Measurements from ENCODE around the gene THAP11. TPM values are rescaled to one million over a fixed set of nuclear protein-coding genes. Genes with fewer than 3 reads are reported as not detected.

Gene THAP11
- total RNA-seq, 2 experiments from 2014 or later: 19.9 to 20.6 TPM

GRCh38 chr16:67892899-67893742 lies 51.0 kb downstream of the THAP11 start, which contains the start of gene PSKH1:
PSKH1 (plus strand) TSS chr16:67893254; CDS start chr16:67908750, 15,496 bp downstream.
- Mint-ChIP-seq H3K4me1 (ENCODE audit: low read depth) (peaks cover 39% of the 10 kb centered on the region), H3K9me3 (no peaks in the 10 kb centered on the region), H3K4me3 (peak within 1 kb of the TSS; percentile 79), H3K27ac (peak within 1 kb of the TSS; percentile 82), H3K36me3 (ENCODE audit: low read depth) (no peaks in the 10 kb centered on the region), H3K27me3 (ENCODE audit: low read depth) (no peaks in the 10 kb centered on the region)
- CTCF ChIA-PET: interaction anchor here (0.5 to 1.8 kb wide), 8 partner anchors 9 to 155 kb away, joined by 3 to 9 read pairs (median 4); partner anchors contain the start of gene NRN1L
- intact Hi-C loops (cut with micrococcal nuclease): loop anchor here (1.0 to 5.0 kb wide), 6 partner anchors 42 to 581 kb away; partner anchors contain the start of genes ACD, CTCF, NUTF2 and PARD6A
- DNase-seq: peak; percentile 98

Other genes starting within 250 kb of the THAP11 start
- gene CARMIL2, start 197.2 kb upstream of the THAP11 start, total RNA-seq: 100 to 1,000 TPM; 123 to 130 TPM
- 10 to 100 TPM; 49.2 to 54.9 TPM for gene ACD, start 182.1 kb upstream of the THAP11 start, total RNA-seq
- gene PARD6A, start 181.4 kb upstream of the THAP11 start, total RNA-seq: 1 to 10 TPM; 7.3 to 8.4 TPM
- gene ENKD1, start 175.6 kb upstream of the THAP11 start, total RNA-seq: 1 to 10 TPM; 6.7 to 7.3 TPM
- gene C16orf86, start 175.5 kb upstream of the THAP11 start, total RNA-seq: 1 to 10 TPM; 3.2 to 3.6 TPM
- 1 to 10 TPM; 7.3 to 8.2 TPM for gene GFOD2, start 123.0 kb upstream of the THAP11 start, total RNA-seq
- gene RANBP10, start 35.8 kb upstream of the THAP11 start, total RNA-seq: 10 to 100 TPM; 12.4 to 16.1 TPM
- under 1 TPM; 0.35 to 0.50 TPM for gene TSNAXIP1, start 35.4 kb upstream of the THAP11 start, total RNA-seq
- 100 to 1,000 TPM; 165 to 171 TPM for gene NUTF2, start 4.6 kb downstream of the THAP11 start, total RNA-seq
- 10 to 100 TPM; 43.7 to 45.8 TPM for gene CENPT, start 5.4 kb downstream of the THAP11 start, total RNA-seq
- gene EDC4, start 30.7 kb downstream of the THAP11 start, total RNA-seq: 10 to 100 TPM; 72.2 to 78.7 TPM
- not detected for gene NRN1L, start 42.6 kb downstream of the THAP11 start, total RNA-seq
- gene PSKH1, start 50.9 kb downstream of the THAP11 start, total RNA-seq: 1 to 10 TPM; 7.1 to 8.0 TPM
- 1 to 10 TPM; 1.5 to 1.8 TPM for gene CTRL, start 89.5 kb downstream of the THAP11 start, total RNA-seq
- 100 to 1,000 TPM; 138 to 147 TPM for gene PSMB10, start 94.5 kb downstream of the THAP11 start, total RNA-seq
- gene LCAT, start 101.8 kb downstream of the THAP11 start, total RNA-seq: 10 to 100 TPM in 1 of 2 experiments, 1 to 10 TPM in 1; 9.1 to 10.0 TPM
- 10 to 100 TPM; 24.3 to 28.9 TPM for gene SLC12A4, start 126.3 kb downstream of the THAP11 start, total RNA-seq
- under 1 TPM in 1 of 2 experiments, not detected in 1; 0.19 TPM for gene DPEP3, start 138.2 kb downstream of the THAP11 start, total RNA-seq
- gene DPEP2, start 157.2 kb downstream of the THAP11 start, total RNA-seq: 1 to 10 TPM; 3.1 to 3.8 TPM
- not detected for gene DPEP2NB, start 173.6 kb downstream of the THAP11 start, total RNA-seq
- gene DDX28, start 180.9 kb downstream of the THAP11 start, total RNA-seq: 1 to 10 TPM; 9.4 to 9.7 TPM
- 10 to 100 TPM; 22.9 to 25.2 TPM for gene DUS2, start 181.0 kb downstream of the THAP11 start, total RNA-seq
- gene NFATC3, start 243.1 kb downstream of the THAP11 start, total RNA-seq: 10 to 100 TPM; 49.1 to 50.3 TPM

All from activated naive CD4-positive, alpha-beta T cell treated with anti-CD3 and anti-CD28 coated beads for 36 hours (primary cell).